ENCODE data around the gene TMEM161A. TPM values are rescaled to one million over a fixed set of nuclear protein-coding genes. Genes with fewer than 3 reads are reported as not detected.

Gene TMEM161A
- total and polyA plus RNA-seq, 9 of the 15 experiments (the other 6 are each of a cell fraction or from before 2014, with no cell fraction given) = 0.63 to 92.3 (median 38.9) TPM

DNA sequence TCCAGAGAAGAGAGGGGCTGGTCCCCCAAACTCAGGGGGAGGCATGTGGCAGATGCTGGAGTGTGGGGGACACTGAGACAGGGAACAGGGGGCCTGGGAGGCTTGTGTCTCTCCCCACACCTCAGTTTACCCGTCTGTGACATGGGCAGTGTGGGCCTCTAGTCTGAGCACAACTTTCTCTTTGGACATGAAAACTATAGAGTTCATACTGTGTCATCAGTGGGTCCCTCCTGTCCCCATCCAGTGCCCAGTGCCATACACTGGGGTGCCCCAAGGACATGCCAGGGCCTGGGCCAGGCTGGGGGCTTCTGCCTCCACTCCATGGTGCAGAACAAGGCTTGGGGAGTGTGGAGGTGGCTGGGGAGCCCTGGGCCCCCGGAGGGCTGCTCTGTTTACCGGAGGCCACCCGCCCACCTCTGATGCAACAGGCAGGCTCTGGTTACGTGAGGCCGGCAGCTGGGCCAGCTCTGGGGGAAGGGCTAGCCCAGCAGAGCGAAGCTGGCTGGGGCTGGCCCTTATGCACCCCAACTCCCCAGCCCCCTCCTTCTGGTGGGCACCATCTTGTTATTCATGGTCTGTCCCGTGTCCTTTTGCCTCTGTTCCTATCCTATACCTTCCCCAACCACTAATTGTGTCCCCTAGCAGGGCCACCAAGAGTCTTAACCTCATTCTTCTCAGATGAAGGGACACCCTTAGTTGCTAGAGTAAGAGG, 33.7 kb upstream of the TMEM161A start (continued):
- TF ChIP-seq MYNN (IDR thresholded peaks at IDR 0.05) = no peak
- no peak for TF ChIP-seq MYNN (CRISPR knock-in tag; IDR thresholded peaks at IDR 0.05)
- TF ChIP-seq BHLHE40 (IDR thresholded peaks at IDR 0.05; ENCODE audit: low read length) = no peak
- TF ChIP-seq BRF1 (IDR thresholded peaks at IDR 0.05; ENCODE audit: borderline replicate concordance, extremely low read depth, insufficient read length) = no peak
- TF ChIP-seq, protein P1, sequence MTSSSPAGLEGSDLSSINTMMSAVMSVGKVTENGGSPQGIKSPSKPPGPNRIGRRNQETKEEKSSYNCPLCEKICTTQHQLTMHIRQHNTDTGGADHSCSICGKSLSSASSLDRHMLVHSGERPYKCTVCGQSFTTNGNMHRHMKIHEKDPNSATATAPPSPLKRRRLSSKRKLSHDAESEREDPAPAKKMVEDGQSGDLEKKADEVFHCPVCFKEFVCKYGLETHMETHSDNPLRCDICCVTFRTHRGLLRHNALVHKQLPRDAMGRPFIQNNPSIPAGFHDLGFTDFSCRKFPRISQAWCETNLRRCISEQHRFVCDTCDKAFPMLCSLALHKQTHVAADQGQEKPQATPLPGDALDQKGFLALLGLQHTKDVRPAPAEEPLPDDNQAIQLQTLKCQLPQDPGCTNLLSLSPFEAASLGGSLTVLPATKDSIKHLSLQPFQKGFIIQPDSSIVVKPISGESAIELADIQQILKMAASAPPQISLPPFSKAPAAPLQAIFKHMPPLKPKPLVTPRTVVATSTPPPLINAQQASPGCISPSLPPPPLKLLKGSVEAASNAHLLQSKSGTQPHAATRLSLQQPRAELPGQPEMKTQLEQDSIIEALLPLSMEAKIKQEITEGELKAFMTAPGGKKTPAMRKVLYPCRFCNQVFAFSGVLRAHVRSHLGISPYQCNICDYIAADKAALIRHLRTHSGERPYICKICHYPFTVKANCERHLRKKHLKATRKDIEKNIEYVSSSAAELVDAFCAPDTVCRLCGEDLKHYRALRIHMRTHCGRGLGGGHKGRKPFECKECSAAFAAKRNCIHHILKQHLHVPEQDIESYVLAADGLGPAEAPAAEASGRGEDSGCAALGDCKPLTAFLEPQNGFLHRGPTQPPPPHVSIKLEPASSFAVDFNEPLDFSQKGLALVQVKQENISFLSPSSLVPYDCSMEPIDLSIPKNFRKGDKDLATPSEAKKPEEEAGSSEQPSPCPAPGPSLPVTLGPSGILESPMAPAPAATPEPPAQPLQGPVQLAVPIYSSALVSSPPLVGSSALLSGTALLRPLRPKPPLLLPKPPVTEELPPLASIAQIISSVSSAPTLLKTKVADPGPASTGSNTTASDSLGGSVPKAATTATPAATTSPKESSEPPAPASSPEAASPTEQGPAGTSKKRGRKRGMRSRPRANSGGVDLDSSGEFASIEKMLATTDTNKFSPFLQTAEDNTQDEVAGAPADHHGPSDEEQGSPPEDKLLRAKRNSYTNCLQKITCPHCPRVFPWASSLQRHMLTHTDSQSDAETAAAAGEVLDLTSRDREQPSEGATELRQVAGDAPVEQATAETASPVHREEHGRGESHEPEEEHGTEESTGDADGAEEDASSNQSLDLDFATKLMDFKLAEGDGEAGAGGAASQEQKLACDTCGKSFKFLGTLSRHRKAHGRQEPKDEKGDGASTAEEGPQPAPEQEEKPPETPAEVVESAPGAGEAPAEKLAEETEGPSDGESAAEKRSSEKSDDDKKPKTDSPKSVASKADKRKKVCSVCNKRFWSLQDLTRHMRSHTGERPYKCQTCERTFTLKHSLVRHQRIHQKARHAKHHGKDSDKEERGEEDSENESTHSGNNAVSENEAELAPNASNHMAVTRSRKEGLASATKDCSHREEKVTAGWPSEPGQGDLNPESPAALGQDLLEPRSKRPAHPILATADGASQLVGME (CRISPR knock-in tag; IDR thresholded peaks at IDR 0.05) = no peak
- no peak for TF ChIP-seq ZNF76 (CRISPR knock-in tag; IDR thresholded peaks at IDR 0.05; ENCODE audit: borderline replicate concordance)
- TF ChIP-seq RB1 (IDR thresholded peaks at IDR 0.05; ENCODE audit: low read depth) = no peak
- TF ChIP-seq MXI1 (IDR thresholded peaks at IDR 0.05; ENCODE audit: low read depth, low read length) = no peak
- no peak for TF ChIP-seq KHSRP (IDR thresholded peaks at IDR 0.05)
- no peak for TF ChIP-seq NCOA6 (IDR thresholded peaks at IDR 0.05)
- TF ChIP-seq FOS (IDR thresholded peaks at IDR 0.05; ENCODE audit: extremely low read depth, insufficient read length) = no peak
- no peak for TF ChIP-seq ZC3H11A (IDR thresholded peaks at IDR 0.05; ENCODE audit: low read depth, low read length)
- no peak for TF ChIP-seq POLR2B (IDR thresholded peaks at IDR 0.05; ENCODE audit: low read depth, partially characterized antibody)
- TF ChIP-seq RBM14 (IDR thresholded peaks at IDR 0.05; ENCODE audit: borderline replicate concordance, insufficient read depth, low read depth, low read length) = no peak
- TF ChIP-seq RHOXF2B (CRISPR knock-in tag; conservative IDR thresholded peaks at IDR 0.05) = no peak
- TF ChIP-seq, protein P2, sequence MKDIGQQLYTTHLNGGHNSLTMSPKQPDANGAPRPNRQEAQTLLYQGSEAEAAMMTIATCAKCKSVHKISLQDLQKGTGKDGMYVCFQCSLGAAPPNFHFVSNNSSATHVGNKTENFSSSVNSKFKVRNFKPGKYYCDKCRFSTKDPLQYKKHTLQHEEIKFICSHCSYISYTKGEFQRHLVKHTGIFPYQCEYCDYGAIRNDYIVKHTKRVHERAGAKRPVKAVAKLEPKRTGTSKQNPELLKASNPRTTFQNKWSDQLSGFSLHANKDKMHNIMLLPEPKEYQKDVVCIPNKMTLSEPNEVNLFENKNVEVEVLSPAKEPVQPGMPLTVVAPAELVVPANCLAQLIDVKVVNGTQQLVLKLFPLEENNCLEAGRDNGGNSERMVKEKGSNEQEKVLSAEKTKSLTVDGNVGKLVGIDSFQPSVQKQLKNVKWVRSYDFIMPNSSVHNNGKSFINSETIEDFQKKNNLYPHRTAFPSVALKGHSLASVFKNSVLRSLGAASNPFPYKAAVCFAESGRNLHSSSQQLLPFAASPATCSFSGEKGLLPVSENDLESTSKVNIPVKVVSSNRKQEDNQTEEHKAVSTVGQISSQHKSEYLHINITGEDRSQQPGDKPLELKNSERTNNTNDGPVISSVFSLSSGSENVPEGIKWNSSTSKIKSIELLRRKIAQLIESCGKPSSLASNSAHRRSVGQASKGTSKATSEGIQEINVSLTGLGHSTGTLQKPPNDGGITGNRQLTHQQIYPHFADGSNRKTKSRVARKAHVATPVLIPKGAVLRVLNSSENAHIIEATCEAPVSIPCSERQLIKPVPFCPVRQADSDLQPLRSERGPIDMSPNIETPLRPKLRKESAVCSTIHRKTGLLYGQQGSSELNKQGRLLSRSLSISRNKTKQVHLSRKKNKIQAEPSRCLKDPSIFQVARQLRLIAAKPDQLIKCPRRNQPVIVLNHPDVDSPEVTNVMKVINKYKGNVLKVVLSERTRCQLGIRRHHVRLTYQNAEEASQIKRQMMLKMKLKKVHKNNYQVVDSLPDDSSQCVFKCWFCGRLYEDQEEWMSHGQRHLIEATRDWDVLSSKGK (CRISPR knock-in tag; IDR thresholded peaks at IDR 0.05) = no peak
- TF ChIP-seq, protein P3, sequence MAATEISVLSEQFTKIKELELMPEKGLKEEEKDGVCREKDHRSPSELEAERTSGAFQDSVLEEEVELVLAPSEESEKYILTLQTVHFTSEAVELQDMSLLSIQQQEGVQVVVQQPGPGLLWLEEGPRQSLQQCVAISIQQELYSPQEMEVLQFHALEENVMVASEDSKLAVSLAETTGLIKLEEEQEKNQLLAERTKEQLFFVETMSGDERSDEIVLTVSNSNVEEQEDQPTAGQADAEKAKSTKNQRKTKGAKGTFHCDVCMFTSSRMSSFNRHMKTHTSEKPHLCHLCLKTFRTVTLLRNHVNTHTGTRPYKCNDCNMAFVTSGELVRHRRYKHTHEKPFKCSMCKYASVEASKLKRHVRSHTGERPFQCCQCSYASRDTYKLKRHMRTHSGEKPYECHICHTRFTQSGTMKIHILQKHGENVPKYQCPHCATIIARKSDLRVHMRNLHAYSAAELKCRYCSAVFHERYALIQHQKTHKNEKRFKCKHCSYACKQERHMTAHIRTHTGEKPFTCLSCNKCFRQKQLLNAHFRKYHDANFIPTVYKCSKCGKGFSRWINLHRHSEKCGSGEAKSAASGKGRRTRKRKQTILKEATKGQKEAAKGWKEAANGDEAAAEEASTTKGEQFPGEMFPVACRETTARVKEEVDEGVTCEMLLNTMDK (IDR thresholded peaks at IDR 0.05; ENCODE audit: borderline replicate concordance, insufficient read depth, low read depth, low read length, poor library complexity, severe bottlenecking) = no peak
- TF ChIP-seq XRCC4 (IDR thresholded peaks at IDR 0.05; ENCODE audit: extremely low read depth, insufficient read depth, insufficient read length) = no peak
